Trophoblast cell (in vitro differentiated cells and primary cell): ENCODE results near the gene PADI4.

ENCODE experiments used
- DNase-seq, 2 donors: peaks; one replicate each; pipeline ENCODE4 v3.0.0-alpha.2; 2016
- H2AFZ ChIP-seq: 2 replicates; pipeline ENCODE4 v1.6.1; 2013; ENCODE audit warnings: low read length, moderate library complexity, mild to moderate bottlenecking; ENCODE audit not compliant: insufficient read depth, poor library complexity
- H2AK5ac ChIP-seq: 2 replicates; pipeline ENCODE4 v1.6.1; 2013; ENCODE audit warnings: mild to moderate bottlenecking, low read length
- H2BK120ac ChIP-seq: 2 replicates; pipeline ENCODE4 v1.6.1; 2013; ENCODE audit warnings: low read length, mild to moderate bottlenecking, moderate library complexity; ENCODE audit not compliant: insufficient read depth, poor library complexity
- H2BK12ac ChIP-seq: 2 replicates; pipeline ENCODE4 v1.6.1; 2013; ENCODE audit warnings: mild to moderate bottlenecking, low read length, moderate library complexity
- H2BK5ac ChIP-seq: 2 replicates; pipeline ENCODE4 v1.6.1; 2013; ENCODE audit warnings: low read length, low read depth, moderate library complexity, mild to moderate bottlenecking; ENCODE audit not compliant: poor library complexity
- H3K14ac ChIP-seq: 2 replicates; pipeline ENCODE4 v1.6.1; 2013; ENCODE audit warnings: mild to moderate bottlenecking, low read length
- H3K18ac ChIP-seq: 2 replicates; pipeline ENCODE4 v1.6.1; 2013; ENCODE audit warnings: mild to moderate bottlenecking, low read length
- H3K23ac ChIP-seq: 2 replicates; pipeline ENCODE4 v1.6.1; 2013; ENCODE audit warnings: low read length
- H3K27ac ChIP-seq: 2 replicates; pipeline ENCODE4 v1.5.1; 2013; ENCODE audit warnings: low read depth, mild to moderate bottlenecking, inconsistent platforms, low read length, moderate library complexity
- H3K27me3 ChIP-seq: 2 replicates; pipeline ENCODE4 v1.6.1; 2013; ENCODE audit warnings: inconsistent platforms, mild to moderate bottlenecking, low read length, moderate library complexity; ENCODE audit not compliant: insufficient read depth
- H3K36me3 ChIP-seq, 2 experiments: 1 replicate in 1 of 2; 2 replicates in 1 of 2; pipeline ENCODE4 v1.6.1; 2013; ENCODE audit warnings: low read length in 2 of 2, mild to moderate bottlenecking in 2 of 2, moderate library complexity in 1 of 2; ENCODE audit not compliant: insufficient read depth in 2 of 2, control insufficient read depth in 1 of 2
- H3K4ac ChIP-seq: 2 replicates; pipeline ENCODE4 v1.6.1; 2013; ENCODE audit warnings: low read depth, mild to moderate bottlenecking, low read length, moderate library complexity
- H3K4me1 ChIP-seq, 2 experiments: 1 replicate in 1 of 2; 2 replicates in 1 of 2; pipeline ENCODE4 v1.6.1; 2013; ENCODE audit warnings: low read length in 2 of 2, mild to moderate bottlenecking in 2 of 2, moderate library complexity in 1 of 2; ENCODE audit not compliant: insufficient read depth in 2 of 2, control insufficient read depth in 1 of 2
- H3K4me2 ChIP-seq: 2 replicates; pipeline ENCODE4 v1.6.1; 2013; ENCODE audit warnings: inconsistent platforms, mild to moderate bottlenecking, low read length, moderate library complexity
- H3K4me3 ChIP-seq: 2 replicates; pipeline ENCODE4 v1.5.1; 2013; ENCODE audit warnings: mild to moderate bottlenecking, low read depth, low read length, inconsistent platforms
- H3K79me1 ChIP-seq: one replicate; pipeline ENCODE4 v1.6.1; 2013; ENCODE audit warnings: low read length
- H3K79me2 ChIP-seq: 2 replicates; pipeline ENCODE4 v1.6.1; 2013; ENCODE audit warnings: low read length, mild to moderate bottlenecking; ENCODE audit not compliant: control insufficient read depth, insufficient read depth, poor library complexity
- H3K9ac ChIP-seq: 2 replicates; pipeline ENCODE4 v1.6.1; 2013; ENCODE audit warnings: mild to moderate bottlenecking, low read length
- H3K9me3 ChIP-seq: 2 replicates; pipeline ENCODE4 v1.6.1; 2013; ENCODE audit warnings: low read depth, mild to moderate bottlenecking, control low read depth, inconsistent platforms, low read length; ENCODE audit not compliant: insufficient read depth
- H4K12ac ChIP-seq: 2 replicates; pipeline ENCODE4 v1.6.1; 2013; ENCODE audit warnings: low read depth, mild to moderate bottlenecking, low read length, moderate library complexity
- H4K8ac ChIP-seq: 2 replicates; pipeline ENCODE4 v1.6.1; 2013; ENCODE audit warnings: low read depth, mild to moderate bottlenecking, low read length, moderate library complexity
- H4K91ac ChIP-seq: one replicate; pipeline ENCODE4 v1.6.1; 2013; ENCODE audit warnings: low read depth, mild to moderate bottlenecking, low read length, moderate library complexity
- WGBS: extraction: QIAGEN DNeasy Blood & Tissue Kit; methylation state at CpG from one replicate; pipeline ENCODE4 v1.1.7; 2013; ENCODE audit warnings: missing lambda C conversion rate; ENCODE audit not compliant: insufficient read length, insufficient coverage; ENCODE audit errors: extremely low coverage; 5-methylcytosine and 5-hydroxymethylcytosine counted together

Gene PADI4

DNA sequence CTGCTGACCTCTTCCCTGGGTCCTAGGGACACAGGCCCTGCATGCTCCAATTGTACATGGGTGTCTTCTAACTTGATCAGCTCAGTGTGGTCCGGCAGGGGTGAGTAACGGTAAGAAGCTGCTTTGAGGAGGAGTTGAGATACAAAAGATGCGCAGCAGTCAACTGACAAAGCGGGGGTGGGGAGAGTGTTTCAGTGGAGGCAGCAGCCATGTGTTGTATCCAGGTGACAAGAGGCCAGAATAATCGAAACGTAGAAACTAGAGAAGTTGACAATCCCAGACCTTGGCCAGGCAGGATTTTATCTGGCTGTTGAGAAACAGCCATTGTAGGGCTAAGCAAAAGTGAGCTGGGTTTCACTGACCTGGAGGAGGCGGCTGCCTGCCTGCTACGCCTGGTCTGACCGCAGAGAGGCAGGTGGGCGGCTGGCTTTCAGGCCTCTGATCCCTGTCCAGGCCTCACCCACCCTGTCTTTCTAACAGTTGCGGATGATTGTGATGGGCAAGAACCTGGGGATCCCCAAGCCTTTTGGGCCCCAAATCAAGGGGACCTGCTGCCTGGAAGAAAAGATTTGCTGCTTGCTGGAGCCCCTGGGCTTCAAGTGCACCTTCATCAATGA is 92.8 kb downstream of the PADI4 start:
- Histone ChIP-seq H2BK12ac (no peak overlapping the region), H2BK120ac (no peak overlapping the region), H3K36me3 (peaks cover 0 to 2% of the 10 kb centered on the region in 2 experiments), H3K23ac (no peak overlapping the region), H3K4me2 (no peak overlapping the region), H3K4ac (no peak overlapping the region), H3K79me1 (no peaks in the 10 kb centered on the region), H3K4me1 (no peaks in the 10 kb centered on the region), H3K18ac (no peak overlapping the region), H2AK5ac (no peak overlapping the region), H3K14ac (no peak overlapping the region), H3K4me3 (no peak overlapping the region), H3K27ac (no peak overlapping the region), H3K9me3 (peaks cover 1% of the 10 kb centered on the region), H3K79me2 (no peaks in the 10 kb centered on the region), H2AFZ (no peak overlapping the region), H3K9ac (no peak overlapping the region), H4K12ac (no peak overlapping the region), H2BK5ac (no peak overlapping the region), H3K27me3 (no peaks in the 10 kb centered on the region), H4K8ac (no peak overlapping the region), H4K91ac (no peak overlapping the region)
- WGBS = no CpG with 5 or more reads among the region's 11 CpGs
- no peak for DNase-seq

- H3K4me3 ChIP-seq = no peak overlapping the region
- no peak overlapping the region for H4K8ac ChIP-seq
- no peak overlapping the region for H4K91ac ChIP-seq
- no peak overlapping the region for H3K4ac ChIP-seq
- H3K79me1 ChIP-seq = no peaks in the 10 kb centered on the region
- no peak overlapping the region for H2AFZ ChIP-seq
- H2BK12ac ChIP-seq = no peak overlapping the region
- peaks cover 1% of the 10 kb centered on the region for H3K9me3 ChIP-seq
- no peak overlapping the region for H2BK120ac ChIP-seq
- no peak overlapping the region for H3K23ac ChIP-seq
- H3K14ac ChIP-seq = no peak overlapping the region
- H3K27ac ChIP-seq = no peak overlapping the region
- no peaks in the 10 kb centered on the region for H3K4me1 ChIP-seq
- H3K4me2 ChIP-seq = no peak overlapping the region
- H2BK5ac ChIP-seq = no peak overlapping the region
- DNase-seq = no peak
- no peak overlapping the region for H4K12ac ChIP-seq
- H2AK5ac ChIP-seq = no peak overlapping the region
- peaks cover 3 to 4% of the 10 kb centered on the region in 2 experiments for H3K36me3 ChIP-seq
- no peak overlapping the region for H3K18ac ChIP-seq
- no peaks in the 10 kb centered on the region for H3K27me3 ChIP-seq
- no peak overlapping the region for H3K9ac ChIP-seq
- H3K79me2 ChIP-seq = no peaks in the 10 kb centered on the region
- WGBS = no CpG with 5 or more reads among the region's 4 CpGs
These were observed 93.8 kb downstream of the PADI4 start for GRCh38 chr1:17401841-17402240.

DNA sequence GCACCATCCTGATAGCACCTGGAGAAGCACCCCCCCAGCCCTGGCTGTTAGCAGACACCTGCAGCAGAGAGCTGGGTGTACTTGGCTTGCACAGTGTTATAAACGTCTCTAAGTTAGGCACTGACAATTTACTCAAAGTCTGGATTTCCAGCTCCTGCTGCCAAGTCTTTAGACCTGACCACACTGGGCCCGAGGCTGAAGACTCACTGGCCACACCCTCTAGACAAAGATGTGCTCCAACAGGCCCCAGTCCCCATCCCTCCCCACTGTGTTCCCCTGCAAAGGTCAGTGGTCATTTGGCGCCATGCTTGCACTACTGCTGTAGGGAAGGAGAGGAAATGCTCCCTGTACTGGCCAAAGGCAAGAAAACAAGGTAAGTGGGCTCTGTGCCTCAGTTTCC is 95.1 kb downstream of the PADI4 start:
- Histone ChIP-seq H2BK12ac (no peak overlapping the region), H2BK120ac (no peak overlapping the region), H3K79me1 (no peaks in the 10 kb centered on the region), H3K4ac (no peak overlapping the region), H4K12ac (no peak overlapping the region), H3K9ac (no peak overlapping the region), H3K36me3 (peaks cover 10 to 14% of the 10 kb centered on the region in 2 experiments), H3K14ac (no peak overlapping the region), H3K4me1 (no peaks in the 10 kb centered on the region), H4K8ac (no peak overlapping the region), H2AFZ (no peak overlapping the region), H3K79me2 (no peaks in the 10 kb centered on the region), H2BK5ac (no peak overlapping the region), H3K4me2 (no peak overlapping the region), H3K23ac (no peak overlapping the region), H3K4me3 (no peak overlapping the region), H2AK5ac (no peak overlapping the region), H3K27ac (no peak overlapping the region), H3K27me3 (no peaks in the 10 kb centered on the region), H4K91ac (no peak overlapping the region), H3K18ac (no peak overlapping the region), H3K9me3 (peaks cover 1% of the 10 kb centered on the region)
- WGBS = no CpG with 5 or more reads among the region's 3 CpGs
- no peak for DNase-seq

DNA sequence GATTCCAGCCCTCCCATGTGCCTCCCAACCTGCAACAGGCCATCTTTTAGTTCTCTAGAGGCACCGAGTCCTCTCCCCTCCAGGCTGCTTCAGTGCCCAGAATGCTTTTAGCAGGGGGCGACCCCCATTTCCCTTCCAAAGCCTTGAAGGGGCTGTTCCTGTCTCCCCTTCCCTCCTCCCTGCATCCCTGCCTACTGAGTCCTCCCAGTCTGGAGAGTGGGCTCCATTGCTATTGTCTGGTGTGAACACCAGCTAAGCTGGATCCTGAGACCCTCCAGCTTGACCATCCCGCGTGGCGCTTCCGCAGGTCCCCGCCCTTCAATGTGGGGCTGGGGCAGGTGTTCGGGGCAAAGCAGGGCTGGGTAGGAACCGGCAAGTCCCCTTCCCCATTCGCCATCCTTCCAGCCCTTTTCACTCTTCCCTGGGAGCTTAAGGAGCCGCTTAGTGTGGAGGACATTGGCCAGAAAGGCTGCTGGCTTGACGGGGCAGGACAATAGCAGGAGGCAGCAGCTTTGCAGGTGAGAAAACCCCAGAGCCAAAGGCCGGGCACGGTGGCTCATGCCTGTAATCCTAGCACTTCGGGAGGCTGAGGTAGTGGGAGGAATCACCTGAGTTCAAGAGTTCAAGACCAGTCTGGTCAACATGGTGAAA is 96.2 kb downstream of the PADI4 start:
- Histone ChIP-seq H3K23ac (no peak overlapping the region), H3K9ac (no peak overlapping the region), H3K4me3 (no peak overlapping the region), H3K27me3 (no peaks in the 10 kb centered on the region), H3K79me2 (no peaks in the 10 kb centered on the region), H2AK5ac (no peak overlapping the region), H3K4me2 (no peak overlapping the region), H3K18ac (no peak overlapping the region), H2AFZ (no peak overlapping the region), H3K79me1 (no peaks in the 10 kb centered on the region), H3K36me3 (peaks cover 19 to 23% of the 10 kb centered on the region in 2 experiments), H4K8ac (no peak overlapping the region), H3K4ac (no peak overlapping the region), H3K14ac (no peak overlapping the region), H2BK12ac (no peak overlapping the region), H2BK120ac (no peak overlapping the region), H4K12ac (no peak overlapping the region), H3K9me3 (peaks cover 1% of the 10 kb centered on the region), H4K91ac (no peak overlapping the region), H3K4me1 (no peaks in the 10 kb centered on the region), H2BK5ac (no peak overlapping the region), H3K27ac (no peak overlapping the region)
- no CpG with 5 or more reads among the region's 15 CpGs for WGBS
- DNase-seq = no peak
